H1 (cell line): Measurements from ENCODE around the gene AVPR1B. TPM values are rescaled to one million over a fixed set of nuclear protein-coding genes. Genes with fewer than 3 reads are reported as not detected.

Source experiments
- CTCF ChIA-PET: fragments of 300-600 bp; sonication (Branson Sonifier 250); formaldehyde crosslinking; loops from one replicate; lab custom pipeline; 2021; ENCODE audit not compliant: partially characterized antibody; lab: Charles Lee
- POLR2A ChIA-PET: fragments of 300-600 bp; sonication (Branson Sonifier 250); formaldehyde crosslinking; loops from one replicate; lab custom pipeline; 2021; ENCODE audit warnings: inconsistent platforms; ENCODE audit not compliant: partially characterized antibody; lab: Charles Lee
- DNase-seq, 2 experiments: peaks; one replicate each; pipeline versions ENCODE4 v3.0.0 to v3.0.0-alpha.2; 2010 to 2022; ENCODE audit warnings: low spot score in 2 of 2, low read depth in 1 of 2, mixed read lengths in 1 of 2
- FAIRE-seq: peaks from 2 replicates; lab custom pipeline; 2011; peaks lifted over from hg19 to GRCh38; lab: Jason Lieb, UNC
- H2AFZ ChIP-seq: 2 replicates; pipeline ENCODE4 v1.8.1; 2012; ENCODE audit warnings: low read length, inconsistent platforms
- H2AK5ac ChIP-seq: 2 replicates; pipeline ENCODE4 v1.6.1; 2013; ENCODE audit warnings: low read depth, low read length
- H2BK120ac ChIP-seq: replicated peaks from 2 replicates; pipeline ENCODE3; 2013; ENCODE audit warnings: low read depth, low read length, inconsistent platforms
- H2BK12ac ChIP-seq: 2 replicates; pipeline ENCODE4 v1.6.1; 2013; ENCODE audit warnings: low read depth, low read length
- H2BK15ac ChIP-seq: 2 replicates; pipeline ENCODE4 v1.6.1; 2013; ENCODE audit warnings: low read length
- H2BK20ac ChIP-seq: 2 replicates; pipeline ENCODE4 v1.6.1; 2013; ENCODE audit warnings: low read length
- H2BK5ac ChIP-seq: 2 replicates; pipeline ENCODE4 v1.6.1; 2013; ENCODE audit warnings: low read depth, low read length
- H3K14ac ChIP-seq: 2 replicates; pipeline ENCODE4 v1.6.1; 2013; ENCODE audit warnings: inconsistent platforms; ENCODE audit not compliant: insufficient read length
- H3K18ac ChIP-seq: 2 replicates; pipeline ENCODE4 v1.6.1; 2013; ENCODE audit warnings: low read length; ENCODE audit errors: extremely low read depth
- H3K23ac ChIP-seq: 2 replicates; pipeline ENCODE4 v1.6.1; 2013; ENCODE audit warnings: inconsistent platforms; ENCODE audit not compliant: insufficient read length
- H3K23me2 ChIP-seq: 2 replicates; pipeline ENCODE4 v1.6.1; 2013; ENCODE audit warnings: low read depth, low read length
- H3K27ac ChIP-seq: 2 replicates; pipeline ENCODE4 v1.6.1; 2011; ENCODE audit warnings: low read depth, low read length, inconsistent platforms
- H3K27me3 ChIP-seq, 4 experiments: replicated peaks in 1 of 4; 1 replicate in 1 of 4; 2 replicates in 3 of 4; pipeline versions ENCODE4 v1.6.1 to v1.8.1; 2011 to 2013; ENCODE audit warnings: low read length in 3 of 4, mild to moderate bottlenecking in 3 of 4, inconsistent platforms in 2 of 4, mixed read lengths in 2 of 4, moderate library complexity in 1 of 4; ENCODE audit not compliant: control insufficient read depth in 3 of 4, insufficient read depth in 3 of 4; ENCODE audit errors: extremely low read depth in 1 of 4
- H3K36me3 ChIP-seq, 4 experiments: 2 replicates each; pipeline versions ENCODE4 v1.6.1 to v1.8.1; 2011 to 2013; ENCODE audit warnings: mild to moderate bottlenecking in 4 of 4, low read length in 3 of 4, moderate library complexity in 2 of 4, control low read depth in 1 of 4, inconsistent platforms in 1 of 4; ENCODE audit not compliant: insufficient read depth in 4 of 4, control insufficient read depth in 2 of 4
- H3K4ac ChIP-seq: replicated peaks from 2 replicates; pipeline ENCODE3; 2013; ENCODE audit warnings: low read length, low read depth, mixed read lengths, inconsistent platforms; ENCODE audit not compliant: insufficient read length
- H3K4me1 ChIP-seq, 4 experiments: replicated peaks in 1 of 4; 1 replicate in 1 of 4; 2 replicates in 3 of 4; pipeline versions ENCODE4 v1.6.1 to v1.8.1; 2011 to 2013; ENCODE audit warnings: low read length in 3 of 4, inconsistent platforms in 2 of 4, mixed read lengths in 1 of 4; ENCODE audit not compliant: insufficient read depth in 4 of 4, control insufficient read depth in 3 of 4
- H3K4me2 ChIP-seq, 2 experiments: 2 replicates each; pipeline versions ENCODE4 v1.6.1 to v1.8.1; 2011 to 2013; ENCODE audit warnings: low read depth in 2 of 2, low read length in 2 of 2, control low read depth in 1 of 2, inconsistent platforms in 1 of 2, mild to moderate bottlenecking in 1 of 2; ENCODE audit not compliant: insufficient read depth in 1 of 2
- H3K4me3 ChIP-seq, 4 experiments: fragments of 200-600, 300-600 bp in 1 of 4; sonication (generic), shearing (Covaris generic), sonication (Bioruptor Twin) in 1 of 4; 2 replicates each; pipeline versions ENCODE4 v1.5.1 to v1.8.1; 2011 to 2016; ENCODE audit warnings: low read length in 4 of 4, low read depth in 3 of 4, control low read depth in 2 of 4, inconsistent platforms in 2 of 4, mild to moderate bottlenecking in 2 of 4, mixed read lengths in 1 of 4, moderate library complexity in 1 of 4; ENCODE audit not compliant: insufficient read depth in 2 of 4; ENCODE audit errors: extremely low read depth in 1 of 4
- H3K56ac ChIP-seq: replicated peaks from 2 replicates; pipeline ENCODE3; 2013; ENCODE audit warnings: low read depth, mild to moderate bottlenecking, mixed read lengths, low read length, inconsistent platforms; ENCODE audit not compliant: insufficient read length
- H3K79me1 ChIP-seq: 2 replicates; pipeline ENCODE4 v1.6.1; 2013; ENCODE audit warnings: low read depth, low read length, control low read depth
- H3K79me2 ChIP-seq, 2 experiments: 2 replicates each; pipeline versions ENCODE4 v1.6.1 to v1.8.1; 2012 to 2013; ENCODE audit warnings: low read length in 2 of 2, mild to moderate bottlenecking in 2 of 2, inconsistent platforms in 1 of 2; ENCODE audit not compliant: insufficient read depth in 2 of 2, control insufficient read depth in 1 of 2
- H3K9ac ChIP-seq, 4 experiments: replicated peaks in 1 of 4; 1 replicate in 1 of 4; 2 replicates in 3 of 4; pipeline versions ENCODE4 v1.6.1 to v1.8.1; 2011 to 2013; ENCODE audit warnings: low read depth in 3 of 4, low read length in 3 of 4, control low read depth in 2 of 4, mild to moderate bottlenecking in 2 of 4, moderate library complexity in 2 of 4, inconsistent platforms in 1 of 4; ENCODE audit errors: extremely low read depth in 1 of 4
- H3K9me3 ChIP-seq, 2 experiments: 2 replicates each; pipeline versions ENCODE4 v1.6.1 to v1.8.1; 2012 to 2013; ENCODE audit warnings: mild to moderate bottlenecking in 2 of 2, moderate library complexity in 2 of 2, control low read depth in 1 of 2, inconsistent platforms in 1 of 2, low read depth in 1 of 2, low read length in 1 of 2, mixed read lengths in 1 of 2; ENCODE audit not compliant: insufficient read depth in 2 of 2
- H4K20me1 ChIP-seq, 2 experiments: replicated peaks in 1 of 2; 2 replicates each; pipeline versions ENCODE3 to v1.8.1; 2011 to 2013; ENCODE audit warnings: inconsistent platforms in 2 of 2, low read length in 2 of 2, mild to moderate bottlenecking in 1 of 2; ENCODE audit not compliant: insufficient read depth in 2 of 2, control insufficient read depth in 1 of 2
- H4K5ac ChIP-seq: 2 replicates; pipeline ENCODE4 v1.6.1; 2013; ENCODE audit warnings: low read length, low read depth, mixed read lengths, inconsistent platforms; ENCODE audit not compliant: insufficient read length
- H4K8ac ChIP-seq: 2 replicates; pipeline ENCODE4 v1.8.0; 2013; ENCODE audit warnings: mild to moderate bottlenecking, moderate library complexity, low read length, inconsistent platforms; ENCODE audit not compliant: insufficient read depth; ENCODE audit errors: extremely low read depth
- H4K91ac ChIP-seq: replicated peaks from 2 replicates; pipeline ENCODE3; 2013; ENCODE audit warnings: low read length, mixed read lengths, inconsistent platforms; ENCODE audit not compliant: insufficient read length
- ATF2 ChIP-seq: IDR thresholded peaks from 2 replicates; pipeline ENCODE4 v1.6.1; 2012; ENCODE audit warnings: low read length, inconsistent platforms
- CBX8 ChIP-seq: fragments of 300-800, 300-1000 bp; sonication (generic); IDR thresholded peaks from 2 replicates; pipeline ENCODE4 v1.7.1; 2016; ENCODE audit warnings: low read depth, low read length, borderline replicate concordance
- CTBP2 ChIP-seq: IDR thresholded peaks from 2 replicates; pipeline ENCODE4 v1.7.0; 2011; ENCODE audit warnings: borderline replicate concordance, mild to moderate bottlenecking, moderate library complexity, mixed read lengths, low read length; ENCODE audit not compliant: insufficient read depth, insufficient read length
- KDM4A ChIP-seq: IDR thresholded peaks from one replicate; pipeline ENCODE4 v1.7.1; 2012; ENCODE audit warnings: low read depth, mild to moderate bottlenecking, moderate library complexity, low read length, inconsistent platforms; ENCODE audit not compliant: severe bottlenecking
- PHF8 ChIP-seq: fragments of 200-600 bp; sonication (generic); conservative IDR thresholded peaks from 2 replicates; pipeline ENCODE4 v1.7.1; 2012; ENCODE audit warnings: low read depth, mild to moderate bottlenecking, inconsistent platforms, low read length, moderate library complexity
- RBBP5 ChIP-seq: IDR thresholded peaks from 2 replicates; pipeline ENCODE4 v1.7.1; 2012; ENCODE audit warnings: low read depth, mild to moderate bottlenecking, inconsistent platforms, low read length, moderate library complexity, borderline replicate concordance
- SAP30 ChIP-seq: fragments of 300-600 bp; sonication (generic); IDR thresholded peaks from 2 replicates; pipeline ENCODE4 v1.7.1; 2012; ENCODE audit warnings: low read length, moderate library complexity, mild to moderate bottlenecking, inconsistent platforms; ENCODE audit not compliant: insufficient read depth, insufficient replicate concordance
- TAF7 ChIP-seq: optimal IDR thresholded peaks from 2 replicates; pipeline ENCODE3; 2011; ENCODE audit warnings: low read depth, mild to moderate bottlenecking, inconsistent platforms, low read length, moderate library complexity, borderline replicate concordance
- TBP ChIP-seq: IDR thresholded peaks from 2 replicates; pipeline ENCODE4 v1.6.1; 2011; ENCODE audit warnings: low read depth, low read length, improper control_type of control experiment
- TEAD4 ChIP-seq: IDR thresholded peaks from 2 replicates; pipeline ENCODE4 v1.6.1; 2012; ENCODE audit warnings: low read depth, low read length, inconsistent platforms, mixed read lengths
- USF2 ChIP-seq: IDR thresholded peaks from 2 replicates; pipeline ENCODE4 v1.6.1; 2011; ENCODE audit warnings: low read length, improper control_type of control experiment
- WGBS, 2 experiments: shearing (Covaris generic) in 1 of 2; methylation state at CpG; one replicate each; pipeline versions ENCODE4 v1.1.6 to v1.1.7; 2013 to 2015; ENCODE audit warnings: low lambda C conversion rate in 2 of 2, mixed read lengths in 2 of 2, inconsistent platforms in 1 of 2, low coverage in 1 of 2, missing lambda C conversion rate in 1 of 2; ENCODE audit not compliant: insufficient replicate concordance in 2 of 2, insufficient coverage in 1 of 2, insufficient read length in 1 of 2; ENCODE audit errors: extremely low coverage in 1 of 2, missing lambda C conversion rate in 1 of 2; 5-methylcytosine and 5-hydroxymethylcytosine counted together
- polyA plus RNA-seq, 7 experiments: library from polyadenylated mRNA; depleted of rRNA in 3 of 7; stranded (reverse) in 5 of 7; unstranded in 2 of 7; fragments of >200 nt in 5 of 7; fragments of 200-250 nt in 2 of 7; gene quantifications; 1 replicate in 5 of 7; 2 replicates in 1 of 7; 4 replicates in 1 of 7; pipeline versions ENCODE4 v1.2.1 to v1.2.3, GENCODE V29; 2011 to 2013; ENCODE audit warnings: missing spikeins in 2 of 7, mixed read lengths in 2 of 7
- total RNA-seq: library from RNA; stranded (reverse); fragmentation: NEBNext Ultra II Directional; extraction: Animal tissue kit (Norgen Biotek cat#: 25700); gene quantifications from 2 replicates; pipeline ENCODE4 v1.2.1, GENCODE V29; 2021

Gene AVPR1B
- total and polyA plus RNA-seq, 2 of the 8 experiments (the other 6 are each of a cell fraction or from before 2014, with no cell fraction given): 0.29 to 0.50 TPM

GRCh38 chr1:206110161-206110560 lies 7.0 kb downstream of the AVPR1B start:
- ChIA-PET CTCF (interaction anchor here (0.6 to 16.5 kb wide), 7 partner anchors 9 to 318 kb away, joined by 3 to 262 read pairs (median 10); no protein-coding TSS in a partner anchor), POLR2A (no interaction called here)
- Histone ChIP-seq H2AFZ (no peak overlapping the region), H3K9ac (no peak overlapping the region), H3K4me2 (no peak overlapping the region), H3K27me3 (no peaks in the 10 kb centered on the region; a peak in 2 of 7 replicates), H2BK20ac (no peak overlapping the region), H2AK5ac (no peak overlapping the region), H3K4ac (no peak overlapping the region), H4K91ac (no peak overlapping the region), H3K79me2 (no peaks in the 10 kb centered on the region), H3K56ac (no peak overlapping the region), H3K23me2 (no peaks in the 10 kb centered on the region), H2BK15ac (no peak overlapping the region), H3K4me1 (no peaks in the 10 kb centered on the region), H3K79me1 (no peaks in the 10 kb centered on the region), H2BK12ac (no peak overlapping the region), H3K23ac (no peak overlapping the region), H3K9me3 (no peaks in the 10 kb centered on the region), H3K18ac (no peak overlapping the region), H2BK120ac (no peak overlapping the region), H3K14ac (no peak overlapping the region), H4K5ac (no peak overlapping the region), H4K20me1 (no peaks in the 10 kb centered on the region), H2BK5ac (no peak overlapping the region), H3K4me3 (no peak overlapping the region), H3K27ac (no peak overlapping the region), H4K8ac (no peak overlapping the region), H3K36me3 (no peaks in the 10 kb centered on the region)
- DNase-seq: peak in 1 of 2 experiments; percentile 31
- WGBS, 2 experiments: 95% methylated on average over 14 of the region's 15 CpGs; no CpG with 5 or more reads in 1 of the 2 experiments
- no peak for FAIRE-seq
- TF ChIP-seq KDM4A (no peak), SAP30 (no peak), CTBP2 (no peak), USF2 (no peak), TEAD4 (no peak), CBX8 (no peak), ATF2 (no peak), TBP (no peak), PHF8 (no peak), TAF7 (no peak), RBBP5 (no peak)
